Fibroblast of lung (primary cell): ENCODE results near the gene TBC1D19.

Source experiments
- CTCF ChIP-seq, 2 donors: IDR thresholded peaks in 1 of 2; conservative IDR thresholded peaks in 1 of 2; 1 replicate in 1 of 2; 2 replicates in 1 of 2; pipeline ENCODE4 v1.5.1; 2011 to 2012; ENCODE audit warnings: low read length in 2 of 2, control low read depth in 1 of 2, inconsistent platforms in 1 of 2, low read depth in 1 of 2, mild to moderate bottlenecking in 1 of 2
- EZH2 ChIP-seq: IDR thresholded peaks from 2 replicates; pipeline ENCODE4 v1.5.1; 2012; ENCODE audit warnings: low read length, control low read depth, mild to moderate bottlenecking; ENCODE audit errors: missing control alignments

GRCh38 chr4:26729547-26729946 is 145.7 kb downstream of the TBC1D19 start:
- TF ChIP-seq EZH2 (no peak), CTCF (conservative IDR thresholded peaks at IDR 0.05 in 1 of 2, IDR thresholded peaks at IDR 0.05 in 1 of 2; ENCODE audit: low read depth in 1 of 2, low read length in 2 of 2) (no peak)
